Subcutaneous preadipocyte (primary cell): ENCODE data around the gene CRTAC1. TPM values are rescaled to one million over a fixed set of nuclear protein-coding genes. Genes with fewer than 3 reads are reported as not detected.

Experiments used
- small RNA-seq: library from RNA; depleted of rRNA; stranded (forward); fragments of <200 nt; gene quantifications from one replicate; pipeline ENCODE3, GENCODE V24; 2012
- total RNA-seq: library from RNA; depleted of rRNA; stranded (reverse); fragments of >200 nt; gene quantifications from 2 replicates; pipeline ENCODE4 v1.2.3, GENCODE V29; 2012

The CRTAC1 gene, protein sequence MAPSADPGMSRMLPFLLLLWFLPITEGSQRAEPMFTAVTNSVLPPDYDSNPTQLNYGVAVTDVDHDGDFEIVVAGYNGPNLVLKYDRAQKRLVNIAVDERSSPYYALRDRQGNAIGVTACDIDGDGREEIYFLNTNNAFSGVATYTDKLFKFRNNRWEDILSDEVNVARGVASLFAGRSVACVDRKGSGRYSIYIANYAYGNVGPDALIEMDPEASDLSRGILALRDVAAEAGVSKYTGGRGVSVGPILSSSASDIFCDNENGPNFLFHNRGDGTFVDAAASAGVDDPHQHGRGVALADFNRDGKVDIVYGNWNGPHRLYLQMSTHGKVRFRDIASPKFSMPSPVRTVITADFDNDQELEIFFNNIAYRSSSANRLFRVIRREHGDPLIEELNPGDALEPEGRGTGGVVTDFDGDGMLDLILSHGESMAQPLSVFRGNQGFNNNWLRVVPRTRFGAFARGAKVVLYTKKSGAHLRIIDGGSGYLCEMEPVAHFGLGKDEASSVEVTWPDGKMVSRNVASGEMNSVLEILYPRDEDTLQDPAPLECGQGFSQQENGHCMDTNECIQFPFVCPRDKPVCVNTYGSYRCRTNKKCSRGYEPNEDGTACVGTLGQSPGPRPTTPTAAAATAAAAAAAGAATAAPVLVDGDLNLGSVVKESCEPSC
- total RNA-seq = not detected in 2 replicates

DNA sequence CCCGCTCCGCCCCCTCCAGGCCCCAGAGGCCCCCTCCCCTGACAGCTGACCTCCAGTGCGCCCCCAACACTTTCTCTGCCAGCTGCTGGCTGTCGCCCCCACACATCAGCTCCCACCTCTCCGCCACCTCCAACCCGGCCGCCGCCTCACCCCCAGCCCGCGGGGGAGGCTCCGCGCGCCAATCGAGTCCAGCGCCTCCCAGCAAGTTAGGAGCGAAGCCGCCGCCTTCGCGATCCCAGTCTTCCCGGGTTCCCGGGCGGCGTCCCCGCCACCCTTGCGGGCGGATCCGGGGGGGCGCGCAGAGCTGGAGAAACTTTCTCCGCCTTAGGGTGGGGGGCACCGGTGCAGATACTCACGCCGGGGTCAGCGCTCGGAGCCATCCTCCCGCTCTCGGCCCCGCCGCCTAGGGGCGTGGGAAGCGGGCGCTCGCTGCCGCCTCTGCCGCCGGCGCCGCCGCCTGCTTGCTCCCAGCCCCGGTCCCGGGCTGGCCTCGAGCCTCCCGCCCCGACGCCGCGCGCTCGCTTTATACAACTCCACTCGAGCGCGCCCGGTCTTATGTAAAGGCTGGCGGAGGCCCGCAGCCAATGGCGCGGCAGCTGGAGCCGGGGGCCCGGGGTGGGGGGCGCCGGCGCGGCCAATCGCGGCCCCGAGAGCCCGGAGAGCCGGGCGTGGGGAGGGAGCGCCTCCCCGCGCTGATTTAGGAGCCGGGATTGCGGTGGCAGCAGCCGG lies at the start of gene CRTAC1:
TSS of gene CRTAC1 (minus strand) at position 529 of the 729 bp plus-strand sequence. CDS start at position 380, 149 bp downstream.

DNA sequence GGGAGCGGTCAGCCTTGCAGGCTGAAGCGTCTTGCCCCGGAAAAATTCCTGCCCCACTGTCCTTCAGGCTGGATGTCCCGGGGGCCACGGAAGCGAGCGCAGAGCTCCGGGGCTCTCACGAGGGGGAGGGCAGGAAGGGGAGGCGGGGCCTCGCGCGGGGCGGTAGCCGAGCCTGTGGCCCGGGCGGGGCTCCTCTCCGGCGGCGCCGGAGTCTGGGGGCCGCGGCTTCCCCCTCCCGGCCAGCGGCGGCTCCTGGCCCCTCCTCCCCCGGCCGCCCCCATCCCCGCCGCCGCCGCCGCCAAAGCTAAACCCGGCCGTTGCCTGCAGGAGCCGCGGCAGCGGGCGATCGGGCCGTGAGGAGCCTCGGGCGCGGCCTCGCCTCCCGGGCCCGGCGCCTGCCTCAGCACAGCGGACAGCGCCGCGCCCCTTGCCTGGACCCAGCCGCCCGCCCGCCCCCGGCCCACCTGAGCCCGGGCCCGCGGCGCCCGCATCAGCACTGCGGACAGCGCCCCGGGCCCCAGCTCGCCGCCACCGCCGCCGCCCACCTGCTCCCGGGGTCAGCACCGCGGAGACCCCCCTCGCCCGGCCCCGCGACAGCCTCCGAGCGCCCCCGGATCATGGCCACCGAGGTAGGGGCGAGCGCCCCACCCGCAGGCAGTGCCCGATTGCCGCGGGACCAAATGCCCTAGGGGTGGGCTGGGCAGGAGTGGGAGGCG lies 180.6 kb downstream of the CRTAC1 start, which contains the start of gene GOLGA7B:
TSS of gene GOLGA7B (plus strand) at position 157 of the 716 bp plus-strand sequence. CDS start at position 618, 461 bp downstream.

Small RNA genes within 50 kb of the gene (small RNA-seq; reads per million reads assigned to genes)
- gene AL355301.1 = not detected

Other genes with a start within 250 kb of the CRTAC1 start
- gene GOLGA7B, start 180.8 kb downstream of the CRTAC1 start, total RNA-seq = under 0.01 TPM in 2 replicates
- 10.7 and 11.7 TPM in 2 replicates for gene R3HCC1L, start 104.0 kb upstream of the CRTAC1 start, total RNA-seq
- gene LOXL4, start 237.6 kb upstream of the CRTAC1 start, total RNA-seq = 7.2 and 8.8 TPM in 2 replicates